Renal pelvis (tissue), 4 donors: Measurements from ENCODE around the gene RIMBP2. TPM values are rescaled to one million over a fixed set of nuclear protein-coding genes. Genes with fewer than 3 reads are reported as not detected.

Source experiments
- DNase-seq: peaks from one replicate; pipeline ENCODE4 v3.0.0-alpha.2; 2013
- polyA plus RNA-seq, 3 donors: library from polyadenylated mRNA; unstranded; fragments of 120-200 nt; gene quantifications; one replicate each; pipeline ENCODE4 v1.2.1, GENCODE V29; 2013; ENCODE audit not compliant: insufficient read length in 3 of 3

RIMBP2 gene
- polyA plus RNA-seq, 3 donors: 16.2 to 24.9 (median 23.9) TPM

DNA sequence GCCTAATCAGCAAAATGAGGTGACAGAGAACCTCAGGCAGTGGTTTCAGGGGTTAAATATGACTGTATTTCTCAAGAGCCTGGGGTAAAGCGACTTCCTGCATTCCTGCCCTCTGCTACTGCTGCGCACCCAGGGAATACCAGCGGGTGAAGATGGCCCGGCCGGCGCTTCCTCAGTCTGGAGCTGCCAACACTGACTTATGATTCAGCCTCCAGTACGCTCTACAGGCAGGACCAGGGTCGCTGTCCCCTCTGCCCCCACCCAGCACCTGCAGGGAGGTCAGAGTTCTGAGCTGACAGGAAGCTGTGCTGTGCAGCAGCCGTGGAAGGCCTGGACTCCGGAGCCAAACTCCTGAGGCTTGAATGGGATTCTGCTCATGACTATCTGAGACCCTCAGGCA, 250.5 kb downstream of the RIMBP2 start:
- DNase-seq: no peak

GRCh38 chr12:130465046-130465445, 251.1 kb downstream of the RIMBP2 start:
- DNase-seq: no peak

GRCh38 chr12:130463818-130464670, 252.1 kb downstream of the RIMBP2 start:
- no peak for DNase-seq

- DNase-seq: no peak
Measured at GRCh38 chr12:130463275-130463658, 252.8 kb downstream of the RIMBP2 start.

- DNase-seq: no peak
Measured at GRCh38 chr12:130462558-130463274, 253.4 kb downstream of the RIMBP2 start.

DNA sequence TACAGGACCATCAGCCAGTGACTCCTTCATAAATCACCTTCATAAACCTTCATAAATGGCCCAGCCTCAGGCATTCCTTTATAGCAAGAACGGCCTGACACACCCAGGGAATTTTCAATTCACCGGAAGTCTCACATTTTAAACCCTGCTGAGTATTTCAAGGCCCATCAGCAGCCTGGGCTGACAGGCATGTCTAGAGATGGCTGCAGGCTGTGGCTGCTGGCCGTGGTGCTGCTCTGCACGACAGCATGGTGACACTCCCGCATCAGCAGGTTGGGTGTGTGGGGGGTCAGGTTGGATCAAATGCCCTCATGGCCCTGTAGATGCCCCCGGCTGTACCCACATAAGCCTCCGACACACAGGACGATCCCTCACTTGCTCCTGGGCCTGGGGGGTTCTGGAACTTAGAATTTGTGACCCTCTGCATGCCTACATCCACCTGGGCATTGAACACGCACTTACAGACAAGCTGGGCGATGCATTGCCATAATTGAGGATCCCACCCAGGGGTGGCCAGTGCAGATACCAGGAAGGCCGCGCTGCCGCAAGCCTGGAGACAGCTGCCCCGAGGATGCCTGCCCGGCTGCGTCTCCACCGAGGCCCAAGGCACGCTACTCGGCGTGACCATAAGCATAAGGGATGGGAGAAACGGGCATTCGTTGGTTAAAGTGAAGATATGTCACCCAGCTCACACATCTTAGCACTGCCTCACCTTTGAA, 254.1 kb downstream of the RIMBP2 start:
- peak; percentile 4 for DNase-seq

GRCh38 chr12:130461447-130461815, 254.7 kb downstream of the RIMBP2 start:
- DNase-seq: no peak

GRCh38 chr12:130460611-130461446, 255.3 kb downstream of the RIMBP2 start:
- no peak for DNase-seq

DNA sequence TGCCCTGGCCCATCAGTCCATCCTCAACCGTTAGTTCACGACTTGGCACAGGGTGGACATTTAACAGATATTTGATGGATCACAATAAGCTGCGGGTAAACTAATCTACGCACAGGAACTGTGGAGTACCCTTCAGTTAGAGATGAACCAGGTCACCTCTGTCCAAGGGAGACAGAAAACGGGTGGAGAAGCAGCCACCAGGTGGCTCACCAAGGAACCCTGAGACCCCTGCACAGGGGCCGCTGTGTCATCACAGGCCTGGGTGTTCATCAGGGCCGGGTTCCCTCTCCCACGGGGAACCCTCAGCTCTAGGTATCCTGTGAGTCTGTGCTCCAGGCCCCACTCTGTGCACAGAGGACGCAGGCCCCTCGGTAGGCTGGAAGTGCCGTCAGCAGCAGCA, 256.2 kb downstream of the RIMBP2 start:
- no peak for DNase-seq

DNA sequence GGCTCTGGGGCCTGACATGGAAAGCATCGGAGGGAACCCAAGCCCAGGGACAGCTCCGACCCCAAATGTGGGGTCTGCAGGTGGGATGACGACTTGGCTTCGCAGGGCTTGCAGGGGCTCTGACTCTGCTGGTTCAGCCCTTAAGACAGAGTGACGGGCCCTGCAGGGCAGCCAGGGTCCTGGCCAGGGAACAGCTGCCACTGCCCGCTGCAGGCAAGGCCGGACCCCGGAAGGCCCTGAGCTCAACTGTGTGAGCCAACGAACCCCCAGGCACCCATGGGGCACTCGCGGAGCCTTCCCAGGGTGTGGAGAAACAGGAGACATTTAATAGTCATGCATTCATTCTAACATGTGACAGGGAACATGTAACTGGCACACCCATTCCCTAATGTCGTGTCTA, 257.8 kb downstream of the RIMBP2 start:
- DNase-seq: no peak

DNA sequence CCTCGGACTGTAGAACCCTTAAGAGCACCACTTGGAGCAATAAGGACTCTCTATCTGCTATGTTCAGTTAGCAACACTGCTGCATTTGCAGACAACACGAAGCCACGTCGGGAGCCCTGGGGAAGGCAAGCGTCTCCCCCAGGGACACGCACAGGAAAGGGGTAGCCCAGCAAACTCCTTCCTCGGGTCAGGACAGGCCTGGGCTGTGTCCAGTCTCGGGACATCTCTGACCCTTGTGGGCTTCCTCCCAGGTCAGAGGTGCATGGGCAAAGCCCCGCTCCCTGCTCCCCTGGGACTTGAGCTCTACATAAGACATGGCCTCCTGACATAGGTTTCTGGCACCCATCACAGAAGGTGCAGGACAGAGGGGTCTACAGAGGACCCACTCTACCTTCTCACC, 258.9 kb downstream of the RIMBP2 start:
- no peak for DNase-seq

GRCh38 chr12:130456375-130457199, 259.5 kb downstream of the RIMBP2 start:
- no peak for DNase-seq

GRCh38 chr12:130455161-130455560, 260.9 kb downstream of the RIMBP2 start:
- DNase-seq: no peak

- DNase-seq: no peak
Measured at GRCh38 chr12:130454296-130454695, 261.8 kb downstream of the RIMBP2 start.

DNA sequence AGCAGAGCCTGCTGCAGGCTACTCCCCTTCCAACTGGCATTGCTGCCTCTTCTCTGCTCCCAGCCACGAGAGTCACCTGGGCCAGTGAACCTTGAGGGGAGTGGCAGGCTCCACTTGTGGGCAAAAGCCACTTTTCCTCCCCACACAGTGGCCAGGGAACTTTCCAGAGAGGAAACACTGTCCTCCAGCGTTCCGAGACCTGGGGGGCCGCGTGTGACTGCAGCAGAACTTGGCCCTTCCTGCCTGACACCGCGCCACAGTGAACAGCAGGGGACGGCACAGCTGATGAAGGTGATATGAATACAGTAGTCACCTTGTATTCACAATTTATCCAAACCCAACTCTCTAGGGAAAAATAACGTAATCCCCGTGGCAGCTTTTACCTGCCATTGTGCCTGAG, 263.6 kb downstream of the RIMBP2 start:
- no peak for DNase-seq

DNA sequence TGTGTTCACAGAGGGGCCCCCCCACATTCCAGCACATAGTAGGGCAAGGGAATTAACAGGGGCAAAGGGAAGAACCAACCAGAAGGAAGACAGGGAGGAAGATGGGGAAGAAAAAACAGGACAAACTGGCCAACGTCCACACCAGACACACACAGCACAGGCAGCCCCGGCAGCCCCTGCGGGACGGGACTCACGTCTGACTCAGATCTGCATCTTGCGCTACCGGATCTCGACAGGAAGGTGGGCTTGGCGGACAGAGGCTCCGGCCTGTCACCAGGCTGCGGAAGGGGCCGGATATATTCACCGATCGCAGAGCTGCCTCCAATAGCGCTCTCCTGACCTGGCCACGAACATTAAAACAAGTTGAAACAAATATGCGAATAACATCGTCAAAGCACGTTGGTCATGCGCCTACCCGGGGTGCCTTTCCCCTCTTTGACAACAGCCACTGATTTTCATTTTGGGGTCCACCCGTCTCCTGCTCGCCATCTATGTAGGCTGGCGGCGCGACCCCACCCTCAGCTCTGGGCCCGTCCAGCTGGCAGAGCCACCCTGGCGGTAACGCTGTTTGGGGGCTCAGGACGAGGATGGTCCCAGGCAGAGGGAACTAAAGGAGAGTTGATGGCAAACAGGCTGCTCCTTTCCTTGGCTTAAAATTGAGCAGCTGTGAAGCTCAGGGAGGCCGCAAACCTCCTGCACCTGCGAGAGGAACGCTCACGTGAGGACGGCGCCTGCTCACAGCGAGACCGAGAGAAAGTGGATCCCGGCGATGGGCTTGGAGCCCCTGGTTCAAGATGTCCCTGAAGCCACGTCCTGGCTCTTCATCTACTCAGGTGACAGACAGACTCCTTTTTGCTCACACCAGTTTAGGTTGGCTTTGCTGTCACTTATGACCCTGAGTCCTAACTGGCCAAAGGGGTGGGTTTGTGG, 264.8 kb downstream of the RIMBP2 start:
- DNase-seq: no peak

- DNase-seq: no peak
Measured at GRCh38 chr12:130449291-130449690, 266.8 kb downstream of the RIMBP2 start.

- no peak for DNase-seq
Measured at GRCh38 chr12:130448044-130448821, 267.9 kb downstream of the RIMBP2 start.

DNA sequence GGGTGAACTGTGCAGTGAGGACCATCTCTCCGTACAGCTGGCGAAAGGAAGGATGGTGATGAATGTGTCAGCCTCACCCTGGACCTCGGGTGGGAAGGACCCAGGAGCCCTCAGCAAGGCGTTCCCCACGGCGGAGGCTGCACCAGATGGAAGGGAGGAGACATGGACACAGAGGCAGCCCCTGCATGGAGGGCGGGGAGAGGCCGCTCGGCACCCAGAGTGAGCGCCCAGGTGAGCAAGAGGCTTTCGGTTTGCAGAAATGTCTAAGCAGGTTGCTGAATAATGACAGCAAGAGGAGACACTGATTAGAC, 268.5 kb downstream of the RIMBP2 start:
- DNase-seq: no peak
